GM21786 (cell line): Measurements from ENCODE around the gene MAP3K13.
"Not testable (repeated sequence)": the region's sequence is repeated elsewhere in the genome, so short reads cannot be mapped to it uniquely, and the experiment has no call there.

Source experiments
- ATAC-seq: cut with Tn5 transposase; IDR thresholded peaks from one replicate; pipeline ENCODE4 v1.9.1; 2021; ENCODE audit not compliant: unreplicated experiment

MAP3K13 gene

DNA sequence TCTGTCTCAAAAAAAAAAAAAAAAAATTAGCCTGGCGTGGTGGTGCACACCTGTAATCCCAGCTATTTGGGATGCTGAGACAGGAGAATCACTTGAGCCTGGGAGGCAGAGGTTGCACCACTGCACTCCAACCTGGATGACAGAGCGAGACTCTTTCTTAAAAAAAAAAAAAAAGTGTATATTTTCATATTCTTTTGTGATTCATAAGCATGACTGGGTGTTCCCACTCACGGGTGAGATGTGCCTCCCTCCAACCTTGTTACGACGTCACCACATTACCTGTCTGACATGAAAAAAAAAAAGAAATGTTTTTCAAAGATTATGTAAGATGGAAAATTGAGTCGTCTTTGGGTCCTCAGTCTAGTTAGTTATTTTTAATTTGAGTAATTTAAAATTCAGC, 79.1 kb downstream of the MAP3K13 start:
- ATAC-seq, result no peak

DNA sequence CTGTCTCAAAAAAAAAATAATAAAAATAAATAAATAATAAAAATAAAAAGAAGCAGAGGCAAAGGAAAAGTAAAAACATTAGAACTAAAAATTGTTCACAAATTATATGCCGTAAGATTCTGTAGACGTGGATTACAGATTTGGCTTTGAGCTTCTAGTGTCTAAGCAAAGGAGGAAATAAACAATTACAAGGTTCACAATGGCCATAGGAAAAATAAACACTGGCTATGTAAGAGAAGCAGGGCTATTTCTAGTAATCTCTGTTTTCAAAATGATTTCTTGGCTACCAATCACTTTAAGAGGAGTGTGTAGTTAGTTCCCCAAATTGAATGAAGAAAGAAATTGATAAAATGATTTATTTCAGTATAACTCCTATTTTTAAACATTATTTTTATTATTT, 81.4 kb downstream of the MAP3K13 start:
- no peak for ATAC-seq

DNA sequence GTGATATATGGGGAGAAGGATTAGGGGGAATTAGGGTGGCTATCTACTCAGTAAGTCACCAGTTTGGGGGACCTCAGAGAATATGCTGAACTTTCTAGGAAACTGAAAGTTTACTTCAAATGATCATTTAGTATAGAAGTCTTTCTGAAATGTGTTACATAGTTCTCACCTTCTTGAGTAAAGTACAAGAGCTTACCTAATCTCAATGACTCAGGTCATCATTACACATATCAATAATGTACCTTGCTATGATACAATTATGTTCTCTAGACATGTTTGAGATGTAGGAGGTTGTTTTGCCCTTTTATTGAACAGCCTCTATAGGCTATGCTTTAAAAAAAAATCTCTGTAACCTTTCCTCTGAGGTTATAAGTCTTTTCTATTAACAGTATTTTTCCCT, 85.2 kb downstream of the MAP3K13 start:
- no peak for ATAC-seq

DNA sequence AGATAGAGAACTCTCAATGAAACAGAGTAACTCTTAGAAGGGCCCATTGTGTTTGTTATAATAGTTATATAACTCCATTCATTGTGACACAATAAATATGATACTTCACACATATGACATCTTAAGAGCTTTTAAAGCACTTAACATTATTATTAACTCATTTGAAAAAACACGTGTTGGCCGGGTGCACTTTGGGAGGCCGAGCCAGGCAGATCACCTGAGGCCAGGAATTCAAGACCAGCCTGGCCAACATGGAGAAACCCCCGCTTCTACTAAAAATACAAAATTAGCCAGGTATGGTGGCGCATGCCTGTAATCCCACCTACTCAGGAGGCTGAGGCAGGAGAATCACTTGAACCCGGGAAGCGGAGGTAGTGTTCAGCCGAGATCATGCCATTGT, 88.5 kb downstream of the MAP3K13 start:
- ATAC-seq, result not testable (repeated sequence)

DNA sequence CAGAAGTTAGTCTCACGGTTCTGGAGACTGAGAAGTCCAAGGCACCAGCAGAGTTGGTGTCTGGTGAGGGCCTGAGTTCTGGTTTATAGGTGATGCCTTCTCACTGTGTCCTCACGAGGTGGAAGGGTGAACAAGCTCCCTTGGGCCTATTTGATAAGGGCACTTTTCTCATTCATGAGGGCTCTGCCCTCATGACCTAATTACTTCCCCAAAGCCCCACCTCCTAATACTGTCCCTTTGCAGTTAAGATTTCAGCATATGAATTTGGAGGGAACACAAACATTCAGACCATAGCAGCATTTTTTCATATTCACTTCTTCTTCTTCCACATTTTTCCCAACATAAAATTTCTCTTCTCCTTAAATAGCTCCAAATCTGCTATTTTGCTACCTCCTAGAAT, 94.4 kb downstream of the MAP3K13 start:
- no peak for ATAC-seq

DNA sequence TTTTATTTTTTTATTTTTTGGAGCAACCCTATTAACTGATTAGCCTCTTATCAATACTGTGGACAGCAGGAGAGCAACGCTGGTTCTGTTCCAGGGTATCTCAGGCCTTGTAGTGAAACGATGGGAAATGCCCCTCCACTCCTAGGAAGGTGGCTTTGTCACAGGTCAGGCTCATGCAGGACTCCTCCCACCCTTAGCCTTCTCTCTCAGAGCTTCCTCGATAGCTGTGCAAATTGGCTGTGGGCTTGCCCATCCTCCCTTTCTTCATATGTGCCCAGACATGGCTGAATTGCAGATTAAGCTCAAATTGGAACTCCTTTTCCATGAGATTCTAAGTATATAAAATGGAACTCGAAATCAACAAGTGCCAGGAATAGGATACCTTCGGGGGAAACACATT, 97.4 kb downstream of the MAP3K13 start:
- no peak for ATAC-seq

DNA sequence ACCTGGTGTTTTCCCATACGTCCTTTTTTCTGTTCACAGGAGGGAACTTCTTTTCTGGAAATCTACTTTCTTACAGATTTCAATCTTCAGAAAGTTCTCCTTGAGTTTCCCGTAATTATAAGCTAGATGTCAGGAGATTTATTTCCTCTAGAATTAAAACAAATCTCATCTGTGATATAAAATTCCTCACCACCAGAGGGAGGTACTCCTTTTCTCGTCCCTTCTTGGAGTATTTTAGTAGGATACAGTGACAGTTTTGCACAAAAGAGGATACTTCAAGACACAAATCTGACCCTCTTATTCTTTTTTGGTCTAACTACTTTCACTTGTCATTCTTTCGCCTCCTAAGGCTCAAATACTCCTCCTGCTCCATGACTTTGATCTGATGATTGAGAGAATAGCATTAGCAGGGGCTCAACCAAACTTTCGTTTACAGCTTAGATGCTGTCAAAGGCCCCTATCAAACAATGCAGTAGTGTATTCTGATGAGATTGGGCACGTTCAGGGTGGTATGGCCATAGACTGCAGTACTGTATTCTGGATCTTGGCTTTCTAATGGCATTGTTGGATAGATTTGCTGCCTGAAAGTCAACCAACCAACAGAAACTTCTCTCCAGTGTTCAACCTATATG, 97.9 kb downstream of the MAP3K13 start:
- no peak for ATAC-seq

DNA sequence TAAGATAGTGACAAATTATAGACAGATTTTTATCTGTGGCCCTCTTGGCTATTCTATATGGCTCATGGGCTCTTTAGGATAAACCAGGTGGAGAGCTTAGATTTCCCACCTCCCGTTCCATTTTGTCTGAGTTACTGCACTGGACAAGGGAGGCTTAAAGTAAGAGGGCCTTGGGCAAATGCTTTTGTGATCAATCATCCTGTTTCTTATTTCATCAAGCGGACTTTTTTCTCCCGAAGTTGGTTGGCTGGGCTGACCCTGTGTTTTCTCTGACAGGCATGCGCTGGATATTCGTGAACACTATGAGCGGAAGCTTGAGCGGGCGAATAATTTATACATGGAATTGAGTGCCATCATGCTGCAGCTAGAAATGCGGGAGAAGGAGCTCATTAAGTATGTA, 102.5 kb downstream of the MAP3K13 start:
- ATAC-seq, result no peak

DNA sequence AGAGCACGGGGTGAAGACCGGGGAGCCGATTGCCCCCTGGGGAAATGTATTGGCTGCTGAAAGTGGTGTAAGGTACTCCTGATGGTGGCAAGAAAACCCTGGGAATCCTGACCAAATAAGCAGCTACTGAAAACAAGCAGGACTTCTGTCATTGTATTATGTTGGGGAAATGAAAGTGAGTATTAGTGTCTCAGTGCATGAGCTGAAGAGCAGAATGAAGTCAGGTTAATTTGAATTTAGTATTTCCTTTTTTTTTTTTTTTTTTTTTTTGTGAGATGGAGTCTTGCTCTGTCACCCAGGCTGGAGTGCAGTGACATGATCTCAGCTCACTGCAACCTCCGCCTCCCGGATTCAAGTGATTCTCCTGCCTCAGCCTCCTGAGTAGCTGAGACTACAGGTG, 103.2 kb downstream of the MAP3K13 start:
- ATAC-seq, result not testable (repeated sequence)

DNA sequence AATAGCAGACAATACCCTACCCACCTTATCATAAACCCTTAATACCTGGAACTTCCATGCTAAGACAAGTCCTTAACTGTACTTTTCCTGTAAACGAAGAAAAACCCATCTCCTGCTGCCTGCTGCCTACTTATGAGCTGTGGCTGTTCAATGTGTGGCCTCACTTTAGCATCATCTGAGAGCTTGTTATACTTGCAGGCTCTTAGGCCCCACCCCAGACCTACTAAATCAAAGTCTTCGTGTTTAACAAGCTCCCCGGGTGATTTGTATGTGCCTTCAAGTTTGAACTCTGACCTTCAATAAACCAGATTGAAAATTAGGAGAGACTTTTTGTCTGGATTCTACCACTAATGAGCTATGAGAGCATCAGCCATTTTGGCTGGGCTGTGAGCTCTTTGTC, 106.6 kb downstream of the MAP3K13 start:
- no peak for ATAC-seq

DNA sequence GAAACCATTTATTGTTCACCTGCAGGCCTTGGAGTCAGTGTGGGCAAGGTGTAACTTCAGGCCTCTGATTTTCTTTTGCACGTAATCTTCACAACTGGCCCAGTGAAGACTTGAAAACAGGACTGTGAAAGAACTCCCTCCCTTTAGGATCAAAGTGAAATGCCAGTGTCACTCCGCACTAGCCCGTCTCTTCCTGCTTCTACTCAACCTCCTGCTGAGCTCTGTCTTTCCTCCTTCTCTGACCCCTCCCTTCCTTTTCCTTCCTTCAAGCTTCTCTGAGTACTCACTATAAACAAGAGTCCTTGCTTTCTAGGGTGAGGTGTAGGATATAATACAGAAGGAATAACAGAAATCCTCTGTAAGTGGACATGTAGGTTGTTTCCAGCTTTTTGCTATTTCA, 107.4 kb downstream of the MAP3K13 start:
- no peak for ATAC-seq

DNA sequence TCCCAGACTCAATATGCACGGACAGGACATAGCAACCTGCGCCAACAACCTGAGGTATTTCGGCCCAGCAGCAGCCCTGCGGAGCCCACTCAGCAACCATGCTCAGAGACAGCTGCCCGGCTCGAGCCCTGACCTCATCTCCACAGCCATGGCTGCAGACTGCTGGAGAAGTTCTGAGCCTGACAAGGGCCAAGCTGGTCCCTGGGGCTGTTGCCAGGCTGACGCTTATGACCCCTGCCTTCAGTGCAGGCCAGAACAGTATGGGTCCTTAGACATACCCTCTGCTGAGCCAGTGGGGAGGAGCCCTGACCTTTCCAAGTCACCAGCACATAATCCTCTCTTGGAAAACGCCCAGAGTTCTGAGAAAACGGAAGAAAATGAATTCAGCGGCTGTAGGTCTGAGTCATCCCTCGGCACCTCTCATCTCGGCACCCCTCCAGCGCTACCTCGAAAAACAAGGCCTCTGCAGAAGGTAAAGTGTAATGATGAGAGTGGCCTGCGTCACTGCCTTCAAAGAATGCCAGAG, 110.4 kb downstream of the MAP3K13 start:
- ATAC-seq, result no peak

DNA sequence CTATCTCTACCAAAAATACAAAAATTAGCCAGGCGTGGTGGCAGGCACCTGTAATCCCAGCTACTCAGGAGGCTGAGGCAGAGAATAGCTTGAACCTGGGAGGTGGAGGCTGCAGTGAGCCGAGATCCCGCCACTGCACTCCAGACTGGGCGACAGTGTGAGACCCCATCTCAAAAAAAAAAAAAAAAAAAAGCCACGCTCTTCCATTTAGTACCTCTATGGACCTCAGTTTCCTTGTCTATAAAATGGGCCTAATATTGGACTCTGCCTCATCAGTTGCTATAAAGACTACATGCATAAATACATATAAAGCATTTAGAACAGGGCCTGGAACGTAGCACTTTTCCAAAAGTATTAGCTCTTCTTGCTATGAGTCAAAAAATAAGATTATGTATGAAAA, 112.0 kb downstream of the MAP3K13 start:
- not testable (repeated sequence) for ATAC-seq

DNA sequence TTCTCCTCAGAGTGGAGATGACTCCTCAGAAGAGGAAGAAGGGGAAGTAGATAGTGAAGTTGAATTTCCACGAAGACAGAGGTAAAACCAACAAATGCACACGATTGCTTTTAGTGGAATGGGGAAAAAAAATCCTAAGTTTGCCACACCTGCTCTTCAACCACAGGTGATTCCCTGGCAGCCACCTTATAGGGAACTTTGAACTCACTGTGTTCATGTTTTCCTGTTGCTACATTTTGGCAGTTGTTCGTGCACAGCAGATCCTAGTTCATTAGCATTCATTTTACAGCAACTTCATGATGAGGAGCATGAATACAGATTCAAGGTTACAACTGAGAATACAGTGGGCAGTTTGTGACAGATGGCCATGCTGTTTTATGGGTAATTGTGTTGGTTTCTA, 114.4 kb downstream of the MAP3K13 start:
- no peak for ATAC-seq

DNA sequence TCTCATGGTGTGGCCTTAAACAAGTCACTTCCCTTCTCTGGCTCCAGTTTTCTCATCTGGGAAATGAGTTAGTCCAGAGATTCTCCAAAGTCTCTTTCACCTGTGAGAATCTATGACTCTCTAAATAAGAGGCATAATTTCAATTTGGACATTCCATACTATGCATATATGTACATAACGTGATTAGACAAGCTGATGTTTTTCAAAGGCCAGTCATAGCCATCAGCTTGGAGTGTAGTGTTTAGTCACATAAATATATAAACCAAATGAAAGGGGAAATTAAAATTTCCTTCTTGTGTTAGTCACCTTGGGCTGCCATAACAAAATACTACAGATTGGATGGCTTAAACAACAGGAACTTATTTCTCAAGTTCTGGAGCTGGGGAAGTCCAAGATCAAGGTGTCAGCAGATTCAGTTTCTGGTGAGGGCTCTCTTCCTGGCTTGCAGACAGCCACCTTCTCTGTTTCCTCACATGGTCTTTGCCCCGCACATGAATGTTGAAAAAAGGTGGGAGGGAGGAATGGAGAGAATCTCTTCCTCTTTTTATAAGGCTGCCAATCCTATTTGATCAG, 116.5 kb downstream of the MAP3K13 start:
- no peak for ATAC-seq

DNA sequence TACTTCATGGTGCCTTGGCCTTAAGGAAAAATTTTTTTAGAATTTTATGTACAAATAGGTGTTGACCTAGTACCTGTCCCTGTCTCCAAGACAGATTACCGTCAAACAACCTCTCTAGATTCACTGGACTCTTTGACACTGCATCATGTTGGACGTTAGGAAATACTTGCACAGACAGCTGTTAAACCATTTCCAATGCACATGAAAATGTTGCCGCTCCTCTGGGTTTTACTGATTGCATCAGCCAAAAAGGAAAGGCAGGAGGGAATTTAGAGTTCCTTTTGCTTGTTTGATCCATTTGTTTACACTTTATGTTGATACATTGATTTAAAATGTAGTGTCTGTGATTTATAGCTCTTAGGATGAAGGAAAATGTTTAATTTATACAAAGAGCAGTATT, 121.4 kb downstream of the MAP3K13 start:
- no peak for ATAC-seq

DNA sequence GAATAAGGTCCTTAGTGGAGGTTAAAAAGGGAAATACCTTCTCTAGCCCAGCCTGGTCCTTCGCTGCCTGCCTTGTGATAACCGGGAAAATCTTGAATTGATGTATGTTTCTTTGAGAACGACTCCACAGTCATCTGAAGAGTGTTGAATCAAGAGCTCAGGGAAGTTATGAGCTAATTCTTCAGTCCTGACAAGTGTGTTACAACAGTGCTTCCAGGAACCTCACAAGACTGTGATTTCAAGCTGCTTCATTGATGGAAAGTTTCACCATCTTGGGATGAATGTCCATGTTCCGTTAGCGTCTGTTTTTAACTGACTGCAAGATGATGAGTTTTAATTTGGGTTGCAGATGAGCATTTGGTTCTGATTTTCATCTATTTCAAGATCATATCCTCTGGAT, 123.5 kb downstream of the MAP3K13 start:
- ATAC-seq, result no peak

DNA sequence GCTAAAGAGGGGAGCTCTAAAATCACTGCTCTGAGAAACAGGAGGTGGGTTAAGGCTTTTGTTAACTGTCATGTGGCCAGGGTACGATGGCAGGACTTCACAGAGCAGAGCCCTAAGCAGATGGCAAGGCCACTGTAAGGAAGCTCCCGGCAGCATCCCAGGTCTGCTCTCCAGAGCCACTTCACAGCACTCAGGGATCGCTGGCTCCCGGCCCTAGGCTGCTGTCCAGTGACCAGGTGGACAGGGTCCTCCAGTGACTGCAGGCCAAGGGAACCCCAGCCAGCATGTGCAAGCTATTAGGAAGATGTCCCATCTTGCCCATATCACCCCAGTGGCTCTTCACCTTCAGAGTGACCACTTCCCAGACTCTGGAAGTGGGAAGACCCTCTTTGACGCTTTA, 125.5 kb downstream of the MAP3K13 start:
- no peak for ATAC-seq

DNA sequence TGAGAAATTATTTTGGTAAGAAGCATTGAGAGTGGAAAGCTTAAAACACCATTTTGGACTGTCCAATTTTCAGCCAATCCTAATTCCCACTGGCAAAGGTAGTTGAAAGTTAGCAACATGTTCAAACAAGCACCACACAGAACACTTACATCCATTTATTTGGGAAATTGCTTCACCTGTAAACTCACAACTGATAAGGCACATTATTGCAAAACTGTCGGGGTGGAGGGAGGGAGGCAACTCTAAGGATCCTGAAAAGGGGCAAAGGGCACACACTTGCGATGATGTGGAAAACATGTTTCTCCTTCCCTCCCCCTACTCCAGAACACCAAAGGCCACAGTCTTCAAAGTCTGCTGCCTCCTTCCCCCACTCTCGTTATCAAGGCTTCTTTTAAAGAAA, 126.5 kb downstream of the MAP3K13 start:
- ATAC-seq, result no peak

DNA sequence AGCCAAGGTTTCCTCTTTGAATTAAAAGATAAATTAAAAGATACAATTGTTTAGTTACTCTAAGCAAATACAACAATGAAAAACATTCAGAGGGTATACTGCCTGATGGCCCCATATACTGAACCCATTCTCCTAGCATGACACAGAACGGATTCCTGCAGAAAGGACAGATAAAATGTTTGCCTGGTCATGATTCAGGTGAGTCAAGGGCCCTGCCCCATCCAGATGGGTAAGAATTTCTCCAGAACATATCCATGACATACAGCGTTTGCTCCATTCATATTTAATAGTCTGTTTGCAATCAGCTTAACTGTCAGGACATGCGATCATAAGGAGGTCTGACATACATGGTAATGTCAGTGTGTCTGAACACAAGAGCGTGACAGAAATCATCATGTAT, 127.3 kb downstream of the MAP3K13 start:
- no peak for ATAC-seq

DNA sequence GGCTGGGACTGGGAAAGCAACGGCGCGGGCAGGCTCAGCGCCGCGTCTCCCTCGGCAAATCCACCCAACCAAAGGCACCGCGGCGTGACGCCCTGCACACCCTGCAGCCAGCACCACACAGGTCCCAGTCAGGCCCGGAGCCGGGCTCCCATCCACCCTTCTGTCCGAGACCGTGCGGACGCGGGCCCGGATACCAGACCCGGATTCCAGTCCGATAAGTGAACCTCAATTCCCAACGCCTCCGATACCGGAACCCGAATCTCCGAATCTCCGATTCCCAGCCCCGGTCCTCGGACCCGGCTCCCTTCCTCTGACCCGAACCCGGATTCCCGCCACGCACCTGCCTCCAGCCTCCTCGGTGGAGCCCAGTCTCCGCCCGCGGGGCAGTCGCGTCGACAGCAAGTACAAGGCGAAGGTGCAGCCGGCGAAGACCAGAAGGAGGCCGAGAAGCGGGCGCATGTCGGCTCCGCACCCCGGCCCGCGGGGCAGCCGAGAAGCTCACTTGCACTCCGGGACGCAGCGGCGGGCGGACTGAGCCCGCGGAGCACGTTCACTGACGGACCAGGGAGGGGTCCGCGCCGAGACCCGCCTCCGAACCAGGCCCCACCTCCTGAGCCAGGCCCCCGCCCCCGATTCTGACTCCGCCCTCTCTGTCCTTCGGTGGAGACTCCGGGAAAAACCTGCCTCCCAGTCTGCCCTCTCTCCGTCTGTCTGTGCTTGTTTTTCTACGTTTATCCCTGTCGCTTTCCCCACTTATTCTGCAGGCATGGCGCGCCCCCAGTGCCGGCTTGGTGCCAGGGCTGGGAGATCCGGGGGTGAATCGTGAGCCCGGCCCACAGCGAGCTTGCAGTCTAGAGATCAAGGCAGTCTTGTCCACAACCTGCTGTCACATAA, 135.8 kb downstream of the MAP3K13 start, which contains the start of gene TMEM41A:
TMEM41A (minus strand) TSS at position 533 of the 894 bp plus-strand sequence; CDS start at position 459, 74 bp downstream.
- peak; percentile 96 for ATAC-seq

DNA sequence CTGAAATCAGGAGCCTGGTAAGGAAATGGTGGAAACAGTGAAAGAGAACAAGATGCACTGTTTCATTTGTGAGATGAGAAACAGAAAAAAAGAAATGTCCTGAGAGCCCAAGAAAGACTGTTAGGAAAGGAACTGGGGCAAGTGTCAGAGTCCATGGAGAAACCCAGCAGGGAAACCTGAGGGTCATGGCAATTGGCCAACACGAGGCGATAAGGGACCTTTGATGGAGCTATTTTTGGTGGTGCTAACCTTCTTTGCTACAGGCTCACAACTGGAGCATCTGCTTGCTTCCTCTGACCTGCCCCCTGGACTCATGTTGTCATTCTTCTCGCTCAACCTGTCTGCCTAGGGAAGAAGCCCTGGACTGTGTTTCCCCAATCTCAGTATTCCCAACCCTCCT, 140.1 kb downstream of the MAP3K13 start:
- no peak for ATAC-seq
